GM18502 (cell line): Measurements from ENCODE around the gene RPL7L1.
A peak's percentile ranks its signal among the peaks of the same experiment; 100 is the strongest.

ENCODE experiments used
- ATAC-seq: cut with Tn5 transposase; IDR thresholded peaks from one replicate; pipeline ENCODE4 v1.9.1; 2021; ENCODE audit warnings: mild to moderate bottlenecking; ENCODE audit not compliant: unreplicated experiment, poor library complexity

RPL7L1 gene

DNA sequence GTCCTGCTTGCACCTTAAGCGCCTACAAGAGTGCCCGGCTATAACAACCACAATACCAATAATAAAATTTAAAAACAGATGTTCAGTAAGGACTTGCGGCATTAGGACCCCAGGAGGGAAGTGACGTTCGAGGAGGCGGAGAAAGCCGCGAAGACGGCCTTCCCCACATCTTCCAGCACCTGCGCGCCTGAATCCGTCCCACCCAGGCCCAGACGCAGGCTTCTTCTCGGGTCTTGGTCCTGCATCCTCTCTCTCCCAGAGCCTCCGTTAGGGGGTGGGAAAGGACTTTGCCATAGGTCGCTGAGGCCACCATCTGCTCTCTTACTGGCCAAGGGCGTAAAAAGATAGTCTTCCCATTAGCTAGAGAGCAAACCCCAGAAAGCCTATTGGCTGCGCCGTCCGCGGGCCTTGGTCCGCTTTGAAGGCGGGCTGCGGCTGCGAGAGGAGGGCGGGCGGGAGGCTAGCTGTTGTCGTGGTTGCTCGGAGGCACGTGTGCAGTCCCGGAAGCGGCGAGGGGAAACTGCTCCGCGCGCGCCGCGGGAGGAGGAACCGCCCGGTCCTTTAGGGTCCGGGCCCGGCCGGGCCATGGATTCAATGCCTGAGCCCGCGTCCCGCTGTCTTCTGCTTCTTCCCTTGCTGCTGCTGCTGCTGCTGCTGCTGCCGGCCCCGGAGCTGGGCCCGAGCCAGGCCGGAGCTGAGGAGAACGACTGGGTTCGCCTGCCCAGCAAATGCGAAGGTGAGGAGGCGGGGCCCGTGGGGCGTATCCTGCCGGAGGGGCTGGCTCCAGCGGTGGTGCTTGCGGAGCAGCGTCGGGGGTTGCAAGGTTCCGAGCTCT, 49.8 kb downstream of the RPL7L1 start, which contains the start of gene CNPY3:
Gene CNPY3 (plus strand): TSS at position 495 of the 835 bp plus-strand sequence. CDS start 91 bp downstream, at position 586.
- peak; percentile 73 for ATAC-seq

DNA sequence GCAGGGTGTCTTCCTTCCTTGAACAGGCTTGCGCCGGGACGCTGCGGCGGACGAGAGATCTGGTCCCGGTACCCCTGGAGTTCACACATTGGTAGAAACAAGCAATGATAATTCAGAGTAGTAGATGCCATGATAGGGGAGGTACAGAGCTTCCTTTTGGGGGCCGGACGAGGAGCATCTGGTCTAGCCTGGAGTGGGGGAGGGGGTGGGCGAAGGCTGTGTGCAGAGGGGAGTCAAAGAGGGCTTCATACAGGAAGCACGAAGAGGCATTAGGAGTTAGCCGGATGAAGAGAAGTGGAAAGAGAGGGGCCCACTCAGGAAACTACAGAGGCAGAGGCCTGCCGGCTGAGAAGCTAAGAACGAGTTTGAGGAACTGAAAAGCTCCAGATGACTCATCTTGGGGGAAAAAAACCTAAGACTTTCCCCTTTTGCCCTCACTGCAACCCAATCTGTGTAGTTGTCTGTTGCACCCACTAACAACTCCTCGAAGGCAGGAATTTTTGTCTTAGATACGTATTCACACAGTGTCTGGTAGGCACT, 50.5 kb downstream of the RPL7L1 start:
- peak; percentile 58 for ATAC-seq

DNA sequence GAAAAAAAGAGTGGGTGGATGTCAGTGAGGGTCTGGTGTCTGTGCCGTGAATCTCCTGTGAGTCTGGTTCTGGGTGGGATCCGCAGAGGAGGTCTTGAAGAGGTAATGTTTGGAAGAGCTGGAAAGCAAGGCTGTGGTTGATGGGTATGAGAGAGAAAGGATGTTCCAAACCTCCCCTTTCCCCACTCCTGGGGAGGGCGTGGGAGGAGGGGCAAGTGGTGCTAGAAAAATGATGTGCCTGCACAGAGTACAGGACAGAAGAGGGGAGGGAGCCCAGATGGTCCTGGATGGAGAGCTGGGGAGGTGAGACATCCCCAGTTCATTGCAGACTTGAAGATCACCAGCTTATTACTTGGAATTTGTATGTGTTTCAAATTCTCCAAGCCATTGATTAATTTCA, 53.0 kb downstream of the RPL7L1 start:
- no peak for ATAC-seq

DNA sequence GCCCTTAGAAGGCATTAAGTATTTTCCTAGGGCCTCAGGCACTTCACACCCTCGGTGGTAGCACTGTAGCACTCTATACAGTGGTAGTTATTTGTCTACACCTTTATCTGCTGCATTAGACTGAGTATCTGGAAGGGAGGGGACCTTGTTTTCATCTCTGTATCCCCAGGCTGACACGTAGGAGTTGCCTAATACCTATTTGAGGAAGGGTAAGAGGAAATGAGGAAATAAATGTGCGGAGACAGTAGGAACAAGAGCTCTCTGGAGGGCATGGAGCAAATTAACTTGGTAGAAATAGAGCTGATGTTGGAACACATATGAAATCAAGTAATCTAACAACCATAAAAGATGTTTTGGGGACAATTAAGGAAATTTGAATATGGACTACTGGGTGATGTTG, 53.8 kb downstream of the RPL7L1 start:
- no peak for ATAC-seq

DNA sequence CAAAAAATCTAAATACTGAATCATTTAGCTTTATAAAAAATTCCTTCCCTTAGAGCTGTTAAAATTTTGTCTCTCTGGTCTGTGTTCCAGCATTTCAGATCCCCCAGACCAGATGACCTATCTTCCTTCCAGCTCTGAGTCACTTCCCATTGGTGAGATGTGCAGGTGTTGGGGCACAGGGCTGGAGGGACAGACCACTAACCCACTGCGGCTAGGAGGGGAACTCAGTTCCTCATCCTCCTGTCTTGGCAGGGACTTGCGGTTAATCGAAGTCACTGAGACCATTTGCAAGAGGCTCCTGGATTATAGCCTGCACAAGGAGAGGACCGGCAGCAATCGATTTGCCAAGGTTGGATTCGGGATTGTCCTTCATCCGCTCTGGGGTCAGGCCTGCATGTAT, 55.9 kb downstream of the RPL7L1 start:
- no peak for ATAC-seq

DNA sequence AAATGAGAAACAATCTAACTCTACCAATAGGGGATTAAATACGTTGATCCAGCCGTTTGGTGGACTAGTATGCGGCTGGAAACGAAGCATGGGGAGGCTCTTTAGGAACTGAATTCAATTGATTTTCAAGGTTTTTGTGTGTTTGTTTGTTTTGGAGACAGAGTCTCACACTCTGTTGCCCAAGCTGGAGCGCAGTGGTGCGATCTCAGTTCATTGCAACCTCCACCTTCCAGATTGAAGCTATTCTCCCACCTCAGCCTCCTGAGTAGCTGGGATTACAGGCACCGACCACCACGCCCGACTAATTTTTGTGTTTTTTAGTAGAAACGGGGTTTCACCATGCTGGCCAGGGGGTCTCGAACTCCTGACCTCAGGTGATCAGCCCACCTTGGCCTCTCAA, 57.0 kb downstream of the RPL7L1 start:
- ATAC-seq: no peak

DNA sequence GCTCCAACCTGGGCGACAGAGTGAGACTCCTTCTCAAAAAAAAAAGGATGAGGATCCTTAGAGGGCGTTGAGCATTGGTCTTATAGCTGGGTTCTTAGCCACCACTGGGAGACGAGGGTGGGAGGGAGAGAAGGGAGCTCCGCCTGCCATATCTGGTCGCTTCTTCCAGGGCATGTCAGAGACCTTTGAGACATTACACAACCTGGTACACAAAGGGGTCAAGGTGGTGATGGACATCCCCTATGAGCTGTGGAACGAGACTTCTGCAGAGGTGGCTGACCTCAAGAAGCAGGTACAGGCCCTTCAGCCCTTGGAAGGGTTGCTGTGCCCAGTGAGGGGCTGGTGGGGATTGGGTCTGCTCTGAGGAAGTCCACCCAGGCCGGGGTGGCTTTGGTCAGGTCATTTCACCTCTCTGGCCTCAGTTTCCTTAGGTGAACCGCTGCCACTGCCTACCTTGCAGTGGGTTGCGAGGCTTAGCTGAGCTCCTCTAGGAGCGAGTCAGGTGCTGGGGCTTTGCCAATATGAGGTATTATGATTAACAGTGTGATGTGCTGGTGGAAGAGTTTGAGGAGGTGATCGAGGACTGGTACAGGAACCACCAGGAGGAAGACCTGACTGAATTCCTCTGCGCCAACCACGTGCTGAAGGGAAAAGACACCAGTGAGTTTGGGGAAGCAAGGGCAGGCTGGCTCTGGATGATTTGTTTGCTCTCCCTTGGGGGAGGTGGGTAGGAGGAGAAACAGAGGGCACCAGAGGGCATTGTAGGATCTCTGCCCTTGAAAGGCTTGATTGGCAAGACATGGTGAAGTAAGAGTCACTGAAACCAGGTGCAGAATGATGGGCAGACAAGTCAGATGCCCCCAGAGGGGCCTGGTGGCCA, 58.4 kb downstream of the RPL7L1 start:
- ATAC-seq: no peak

DNA sequence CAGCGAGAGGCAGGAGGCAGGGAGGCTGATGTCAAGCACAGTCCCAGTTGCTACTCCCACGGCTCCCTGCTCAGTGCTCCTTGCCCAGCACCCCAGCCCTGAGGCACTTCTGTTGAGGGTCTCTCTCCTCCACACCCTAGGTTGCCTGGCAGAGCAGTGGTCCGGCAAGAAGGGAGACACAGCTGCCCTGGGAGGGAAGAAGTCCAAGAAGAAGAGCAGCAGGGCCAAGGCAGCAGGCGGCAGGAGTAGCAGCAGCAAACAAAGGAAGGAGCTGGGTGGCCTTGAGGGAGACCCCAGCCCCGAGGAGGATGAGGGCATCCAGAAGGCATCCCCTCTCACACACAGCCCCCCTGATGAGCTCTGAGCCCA, 59.0 kb downstream of the RPL7L1 start:
- ATAC-seq: no peak

DNA sequence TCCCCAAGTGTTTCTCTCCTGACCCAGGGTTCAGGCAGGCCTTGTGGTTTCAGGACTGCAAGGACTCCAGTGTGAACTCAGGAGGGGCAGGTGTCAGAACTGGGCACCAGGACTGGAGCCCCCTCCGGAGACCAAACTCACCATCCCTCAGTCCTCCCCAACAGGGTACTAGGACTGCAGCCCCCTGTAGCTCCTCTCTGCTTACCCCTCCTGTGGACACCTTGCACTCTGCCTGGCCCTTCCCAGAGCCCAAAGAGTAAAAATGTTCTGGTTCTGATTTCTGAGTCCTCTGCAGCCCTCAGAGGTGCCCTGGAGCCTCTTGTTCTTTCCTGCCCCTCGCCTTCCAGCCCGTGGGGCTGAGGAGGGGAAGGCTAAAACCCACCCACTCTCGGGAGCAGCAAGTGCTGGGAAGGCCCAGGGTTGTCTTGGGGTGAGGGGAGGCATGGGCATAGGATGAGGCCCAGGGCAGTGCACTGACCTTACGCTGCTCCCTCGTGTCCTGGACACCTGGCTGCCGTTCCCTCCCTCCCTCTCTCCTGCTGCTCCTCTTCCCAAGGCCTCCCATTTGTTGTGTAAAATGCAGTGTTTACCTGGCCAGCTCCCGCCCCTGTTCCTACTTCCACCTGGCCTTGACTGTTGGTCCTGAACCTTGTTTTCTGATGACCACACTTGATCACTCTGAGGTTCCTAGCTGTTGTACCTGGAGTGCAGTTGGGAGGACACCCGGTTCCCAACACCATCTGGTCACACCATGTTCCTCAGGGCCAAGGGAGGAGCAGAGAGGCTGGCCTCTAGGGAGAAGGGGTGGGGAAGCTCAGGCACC, 59.8 kb downstream of the RPL7L1 start:
- no peak for ATAC-seq
